NB4 (cell line): ENCODE results near the gene CAMK2A.

Source experiments
- MAX ChIP-seq: IDR thresholded peaks from 2 replicates; pipeline ENCODE4 v1.6.1; 2011; ENCODE audit warnings: low read depth, low read length
- POLR2A ChIP-seq: IDR thresholded peaks from 2 replicates; pipeline ENCODE4 v1.6.1; 2011; ENCODE audit warnings: mild to moderate bottlenecking; ENCODE audit not compliant: insufficient read length; ENCODE audit errors: extremely low read depth

GRCh38 chr5:150289551-150290390 is at the start of gene CAMK2A:
- TF ChIP-seq POLR2A (no peak), MAX (no peak)
